VCaP (cell line): ENCODE measurements around the gene RBM47.

ENCODE experiments used
- H3K27ac ChIP-seq: fragments of 450-650 bp; 2 replicates; pipeline ENCODE4 v1.5.1; 2017
- CTCF ChIP-seq: fragments of 450-650 bp; conservative IDR thresholded peaks from 2 replicates; pipeline ENCODE4 v1.5.1; 2017; ENCODE audit warnings: mild to moderate bottlenecking, moderate library complexity

Gene RBM47

GRCh38 chr4:40524366-40525041, 105.2 kb downstream of the RBM47 start:
- TF ChIP-seq CTCF: no peak
- H3K27ac ChIP-seq: peak overlapping the region; percentile 96

- H3K27ac ChIP-seq: peak overlapping the region; percentile 96
- TF ChIP-seq CTCF: no peak
Observed at GRCh38 chr4:40523581-40523980, 106.1 kb downstream of the RBM47 start.

- TF ChIP-seq CTCF: no peak
- H3K27ac ChIP-seq: no peak overlapping the region
Observed at GRCh38 chr4:40521957-40522356, 107.7 kb downstream of the RBM47 start.

- no peak overlapping the region for H3K27ac ChIP-seq
- no peak for TF ChIP-seq CTCF
Observed at GRCh38 chr4:40520533-40520932, 109.1 kb downstream of the RBM47 start.

GRCh38 chr4:40517081-40517480, 112.6 kb downstream of the RBM47 start:
- H3K27ac ChIP-seq: peak overlapping the region; percentile 96

GRCh38 chr4:40516651-40517050, 113.0 kb downstream of the RBM47 start:
- TF ChIP-seq CTCF: no peak
- peak overlapping the region; percentile 96 for H3K27ac ChIP-seq

GRCh38 chr4:40515398-40516293, 114.0 kb downstream of the RBM47 start:
- peak overlapping the region; percentile 96 for H3K27ac ChIP-seq
- no peak for TF ChIP-seq CTCF

GRCh38 chr4:40515037-40515397, 114.6 kb downstream of the RBM47 start:
- H3K27ac ChIP-seq: peak overlapping the region; percentile 96
- TF ChIP-seq CTCF: no peak
